Karpas-422 (cell line): ENCODE measurements around the gene ANKRD6. TPM values are rescaled to one million over a fixed set of nuclear protein-coding genes. Genes with fewer than 3 reads are reported as not detected.

Experiments used
- DNase-seq: peaks from one replicate; pipeline ENCODE4 v3.0.0-alpha.2; 2015
- H2AFZ ChIP-seq: fragments of 200-600 bp; sonication (generic); 2 replicates; pipeline ENCODE4 v1.6.1; 2014; ENCODE audit warnings: antibody characterized with exemption, low read length, mixed read lengths
- H3K27ac ChIP-seq: fragments of 200-600 bp; sonication (generic); 2 replicates; pipeline ENCODE4 v1.5.1; 2014; ENCODE audit warnings: mild to moderate bottlenecking, low read length, moderate library complexity
- H3K27me3 ChIP-seq: fragments of 200-600 bp; sonication (generic); 2 replicates; pipeline ENCODE4 v1.6.1; 2014; ENCODE audit warnings: low read length, mixed read lengths
- H3K36me3 ChIP-seq: fragments of 200-600 bp; sonication (generic); 2 replicates; pipeline ENCODE4 v1.6.1; 2014; ENCODE audit warnings: low read length, mixed read lengths; ENCODE audit not compliant: insufficient read depth
- H3K4me1 ChIP-seq: fragments of 200-600 bp; sonication (generic); 2 replicates; pipeline ENCODE4 v1.6.1; 2014; ENCODE audit warnings: mild to moderate bottlenecking, low read length, mixed read lengths
- H3K4me2 ChIP-seq: fragments of 200-600 bp; sonication (generic); 2 replicates; pipeline ENCODE4 v1.6.1; 2014; ENCODE audit warnings: low read length, low read depth, mild to moderate bottlenecking; ENCODE audit not compliant: poor library complexity, severe bottlenecking
- H3K4me3 ChIP-seq: fragments of 200-600 bp; sonication (generic); 2 replicates; pipeline ENCODE4 v1.5.1; 2014; ENCODE audit warnings: mild to moderate bottlenecking, antibody characterized with exemption, low read length, mixed read lengths
- H3K79me2 ChIP-seq: fragments of 200-600 bp; sonication (generic); 2 replicates; pipeline ENCODE4 v1.6.1; 2014; ENCODE audit warnings: mild to moderate bottlenecking, low read length, mixed read lengths
- H3K9ac ChIP-seq: fragments of 200-600 bp; sonication (generic); 2 replicates; pipeline ENCODE4 v1.6.0; 2014; ENCODE audit warnings: low read length
- H3K9me2 ChIP-seq: fragments of 200-600 bp; sonication (generic), shearing (Covaris generic); replicated peaks from 2 replicates; pipeline ENCODE4 v1.6.0; 2014; ENCODE audit warnings: mild to moderate bottlenecking, low read length, moderate library complexity; ENCODE audit not compliant: insufficient read depth
- H3K9me3 ChIP-seq: fragments of 300-700, 200-600 bp; sonication (generic); 2 replicates; pipeline ENCODE4 v1.6.1; 2014; ENCODE audit warnings: low read length, mixed read lengths
- H4K20me1 ChIP-seq: fragments of 200-600 bp; sonication (generic); 2 replicates; pipeline ENCODE4 v1.6.1; 2014; ENCODE audit warnings: mild to moderate bottlenecking, antibody characterized with exemption, low read length, low read depth; ENCODE audit not compliant: insufficient read depth
- total RNA-seq: library from RNA; depleted of rRNA; stranded (reverse); fragments of >200 nt; shearing (Covaris generic); gene quantifications from 2 replicates; pipeline ENCODE4 v1.2.3, GENCODE V29; 2014; ENCODE audit warnings: low replicate concordance

Gene ANKRD6
- total RNA-seq, 1 experiment from 2014 or later = not detected

- Histone ChIP-seq H3K27me3 (no peaks in the 10 kb centered on the region), H3K79me2 (no peaks in the 10 kb centered on the region), H4K20me1 (peaks cover 46% of the 10 kb centered on the region), H2AFZ (no peak overlapping the region), H3K9me3 (no peaks in the 10 kb centered on the region), H3K4me3 (no peak overlapping the region), H3K4me1 (peaks cover 37% of the 10 kb centered on the region), H3K27ac (no peak overlapping the region), H3K36me3 (no peaks in the 10 kb centered on the region), H3K4me2 (peak overlapping the region; percentile 64), H3K9ac (no peak overlapping the region), H3K9me2 (no peaks in the 10 kb centered on the region)
- peak; percentile 93 for DNase-seq
Observed at GRCh38 chr6:89410231-89410761, 22.7 kb upstream of the ANKRD6 start.

- peaks cover 48% of the 10 kb centered on the region for H4K20me1 ChIP-seq
- H3K4me2 ChIP-seq = peak overlapping the region; percentile 64
- no peak overlapping the region for H3K27ac ChIP-seq
- H3K9ac ChIP-seq = no peak overlapping the region
- H3K79me2 ChIP-seq = no peaks in the 10 kb centered on the region
- H3K36me3 ChIP-seq = no peaks in the 10 kb centered on the region
- H3K4me1 ChIP-seq = peaks cover 37% of the 10 kb centered on the region
- H2AFZ ChIP-seq = no peak overlapping the region
- no peaks in the 10 kb centered on the region for H3K27me3 ChIP-seq
- no peak for DNase-seq
- no peaks in the 10 kb centered on the region for H3K9me3 ChIP-seq
- no peaks in the 10 kb centered on the region for H3K9me2 ChIP-seq
- H3K4me3 ChIP-seq = peak overlapping the region; percentile 45
Observed at GRCh38 chr6:89410788-89411144, 22.2 kb upstream of the ANKRD6 start.

GRCh38 chr6:89411145-89412070 is 21.5 kb upstream of the ANKRD6 start:
- H4K20me1 ChIP-seq = peaks cover 48% of the 10 kb centered on the region
- H3K4me2 ChIP-seq = peak overlapping the region; percentile 64
- H3K9ac ChIP-seq = no peak overlapping the region
- no peak overlapping the region for H3K27ac ChIP-seq
- peaks cover 37% of the 10 kb centered on the region for H3K4me1 ChIP-seq
- H3K4me3 ChIP-seq = peak overlapping the region; percentile 45; the same call in 1 of the 2 replicates
- H3K9me2 ChIP-seq = no peaks in the 10 kb centered on the region
- no peaks in the 10 kb centered on the region for H3K27me3 ChIP-seq
- no peaks in the 10 kb centered on the region for H3K36me3 ChIP-seq
- no peak for DNase-seq
- no peak overlapping the region for H2AFZ ChIP-seq
- H3K79me2 ChIP-seq = no peaks in the 10 kb centered on the region
- H3K9me3 ChIP-seq = no peaks in the 10 kb centered on the region

- no peaks in the 10 kb centered on the region for H3K79me2 ChIP-seq
- DNase-seq = peak; percentile 45
- no peaks in the 10 kb centered on the region for H3K27me3 ChIP-seq
- H3K36me3 ChIP-seq = no peaks in the 10 kb centered on the region
- no peaks in the 10 kb centered on the region for H3K9me3 ChIP-seq
- H3K9me2 ChIP-seq = no peaks in the 10 kb centered on the region
- H3K4me1 ChIP-seq = peaks cover 37% of the 10 kb centered on the region
- no peak within 1 kb of the TSS for H2AFZ ChIP-seq
- peak within 1 kb of the TSS; percentile 64 for H3K4me2 ChIP-seq
- no peak within 1 kb of the TSS for H3K27ac ChIP-seq
- no peak within 1 kb of the TSS for H3K9ac ChIP-seq
- peaks cover 48% of the 10 kb centered on the region for H4K20me1 ChIP-seq
- peak within 1 kb of the TSS; percentile 45; the same call in 1 of the 2 replicates for H3K4me3 ChIP-seq
Observed at GRCh38 chr6:89412071-89413005, 20.6 kb upstream of the ANKRD6 start, which contains the start of gene RRAGD. RRAGD (minus strand) TSS chr6:89412273; CDS start chr6:89411993, 280 bp downstream.

- no peaks in the 10 kb centered on the region for H3K9me2 ChIP-seq
- no peaks in the 10 kb centered on the region for H3K27me3 ChIP-seq
- no peak overlapping the region for H3K4me2 ChIP-seq
- H2AFZ ChIP-seq = no peak overlapping the region
- peaks cover 37% of the 10 kb centered on the region for H3K4me1 ChIP-seq
- DNase-seq = no peak
- no peak overlapping the region for H3K4me3 ChIP-seq
- H3K27ac ChIP-seq = no peak overlapping the region
- H3K36me3 ChIP-seq = no peaks in the 10 kb centered on the region
- H3K9ac ChIP-seq = no peak overlapping the region
- no peaks in the 10 kb centered on the region for H3K79me2 ChIP-seq
- no peaks in the 10 kb centered on the region for H3K9me3 ChIP-seq
- H4K20me1 ChIP-seq = peaks cover 48% of the 10 kb centered on the region
Observed at GRCh38 chr6:89413006-89413400, 19.9 kb upstream of the ANKRD6 start.

- peaks cover 32% of the 10 kb centered on the region for H3K4me1 ChIP-seq
- DNase-seq = no peak
- H3K27ac ChIP-seq = no peak overlapping the region
- H3K27me3 ChIP-seq = no peaks in the 10 kb centered on the region
- H3K36me3 ChIP-seq = no peaks in the 10 kb centered on the region
- H4K20me1 ChIP-seq = peaks cover 38% of the 10 kb centered on the region
- H2AFZ ChIP-seq = no peak overlapping the region
- H3K4me3 ChIP-seq = no peak overlapping the region
- no peak overlapping the region for H3K9ac ChIP-seq
- H3K9me3 ChIP-seq = no peaks in the 10 kb centered on the region
- no peak overlapping the region for H3K4me2 ChIP-seq
- no peaks in the 10 kb centered on the region for H3K79me2 ChIP-seq
- H3K9me2 ChIP-seq = no peaks in the 10 kb centered on the region
Observed at GRCh38 chr6:89414215-89414614, 18.7 kb upstream of the ANKRD6 start.

GRCh38 chr6:89415185-89415584 is 17.8 kb upstream of the ANKRD6 start:
- H3K9me3 ChIP-seq = no peaks in the 10 kb centered on the region
- no peaks in the 10 kb centered on the region for H3K9me2 ChIP-seq
- H4K20me1 ChIP-seq = peaks cover 28% of the 10 kb centered on the region
- no peak overlapping the region for H3K9ac ChIP-seq
- no peaks in the 10 kb centered on the region for H3K27me3 ChIP-seq
- H3K27ac ChIP-seq = no peak overlapping the region
- DNase-seq = no peak
- H3K79me2 ChIP-seq = no peaks in the 10 kb centered on the region
- H2AFZ ChIP-seq = no peak overlapping the region
- H3K36me3 ChIP-seq = no peaks in the 10 kb centered on the region
- no peak overlapping the region for H3K4me3 ChIP-seq
- no peak overlapping the region for H3K4me2 ChIP-seq
- peaks cover 23% of the 10 kb centered on the region for H3K4me1 ChIP-seq

GRCh38 chr6:89416796-89417195 is 16.2 kb upstream of the ANKRD6 start:
- no peak overlapping the region for H2AFZ ChIP-seq
- no peaks in the 10 kb centered on the region for H3K9me2 ChIP-seq
- no peaks in the 10 kb centered on the region for H3K9me3 ChIP-seq
- H3K27ac ChIP-seq = no peak overlapping the region
- H3K4me2 ChIP-seq = no peak overlapping the region
- H3K4me1 ChIP-seq = peaks cover 6% of the 10 kb centered on the region
- H3K4me3 ChIP-seq = no peak overlapping the region
- no peaks in the 10 kb centered on the region for H3K79me2 ChIP-seq
- peaks cover 18% of the 10 kb centered on the region for H4K20me1 ChIP-seq
- H3K27me3 ChIP-seq = no peaks in the 10 kb centered on the region
- DNase-seq = no peak
- H3K36me3 ChIP-seq = no peaks in the 10 kb centered on the region
- H3K9ac ChIP-seq = no peak overlapping the region
